ENCODE results near the gene AATK.
"Not testable (repeated sequence)": the region's sequence is repeated elsewhere in the genome, so short reads cannot be mapped to it uniquely, and the experiment has no call there.

AATK gene

DNA sequence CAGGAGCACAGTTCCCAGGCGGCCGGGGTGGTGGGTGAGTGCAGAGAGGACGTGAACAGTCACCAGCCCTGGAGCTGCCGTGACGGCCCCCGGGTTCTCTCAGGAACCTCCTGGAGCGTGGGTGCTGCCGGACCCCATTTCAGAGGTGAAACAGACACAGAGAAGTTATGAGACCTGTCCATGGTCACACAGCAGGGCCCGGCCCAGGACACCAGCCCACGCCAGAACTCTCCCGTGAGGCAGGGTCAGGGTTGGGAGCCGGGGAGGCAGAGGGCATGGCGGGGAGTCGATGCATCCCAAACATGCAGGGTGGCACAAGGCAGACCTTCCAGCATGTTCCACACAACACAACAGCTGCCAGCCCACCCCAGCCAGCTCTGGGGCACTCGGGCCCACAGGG lies 4.5 kb downstream of the AATK start:
- no peak for FAIRE-seq

DNA sequence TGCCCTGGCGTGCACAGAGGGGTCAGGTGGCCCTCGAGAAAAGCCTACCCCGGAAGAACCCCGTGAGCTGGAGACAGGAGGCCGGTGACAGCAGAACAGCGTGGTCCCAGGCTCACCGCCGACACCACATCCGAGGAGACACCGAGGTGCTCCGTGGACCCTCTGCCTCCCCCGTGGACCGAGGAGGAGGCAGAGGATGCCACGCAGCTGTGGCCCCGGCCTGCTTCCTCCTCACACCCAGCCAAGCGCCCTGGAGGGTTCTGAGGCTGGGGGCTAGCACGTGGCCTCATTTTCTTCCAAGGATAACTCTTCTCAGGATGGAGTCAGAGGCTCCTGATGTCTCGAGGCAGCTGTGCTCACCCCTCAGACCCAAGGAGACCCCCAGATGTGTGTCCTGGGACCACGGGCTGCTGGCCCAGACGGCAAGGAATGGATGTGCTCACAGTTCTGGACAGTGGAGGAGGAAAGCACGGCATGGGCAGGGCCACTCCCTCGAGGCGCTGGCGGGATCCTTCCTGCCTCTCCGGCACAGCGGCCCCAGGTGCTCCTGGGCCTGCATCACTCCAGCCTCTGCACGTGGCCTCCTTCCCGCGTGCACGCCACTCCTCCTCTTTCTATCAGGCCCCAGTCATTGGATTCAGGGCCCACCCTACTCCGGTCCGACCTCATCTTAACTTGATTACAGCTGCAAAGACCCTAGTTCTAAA lies 5.1 kb downstream of the AATK start:
- no peak for FAIRE-seq

DNA sequence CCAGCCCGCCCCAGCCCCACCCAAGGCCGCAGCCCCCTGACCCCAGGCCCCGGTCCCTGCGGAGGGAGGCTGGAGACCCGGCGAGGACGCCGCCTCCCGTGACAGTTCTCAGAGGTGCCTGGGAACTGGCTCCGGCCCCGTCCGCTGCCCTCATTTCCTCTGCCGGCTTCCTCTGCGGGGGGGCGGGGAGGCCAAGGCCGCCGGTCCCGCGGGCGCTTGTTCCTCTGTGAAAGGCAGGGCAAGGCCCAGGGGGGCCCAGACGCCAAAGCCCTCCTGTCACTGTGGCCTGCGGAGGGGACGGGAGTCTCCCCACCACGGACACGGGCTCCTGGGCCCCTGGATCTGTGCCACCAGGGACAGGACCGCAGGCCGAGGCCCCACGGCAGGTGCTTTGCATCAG lies 5.7 kb downstream of the AATK start:
- FAIRE-seq = no peak

DNA sequence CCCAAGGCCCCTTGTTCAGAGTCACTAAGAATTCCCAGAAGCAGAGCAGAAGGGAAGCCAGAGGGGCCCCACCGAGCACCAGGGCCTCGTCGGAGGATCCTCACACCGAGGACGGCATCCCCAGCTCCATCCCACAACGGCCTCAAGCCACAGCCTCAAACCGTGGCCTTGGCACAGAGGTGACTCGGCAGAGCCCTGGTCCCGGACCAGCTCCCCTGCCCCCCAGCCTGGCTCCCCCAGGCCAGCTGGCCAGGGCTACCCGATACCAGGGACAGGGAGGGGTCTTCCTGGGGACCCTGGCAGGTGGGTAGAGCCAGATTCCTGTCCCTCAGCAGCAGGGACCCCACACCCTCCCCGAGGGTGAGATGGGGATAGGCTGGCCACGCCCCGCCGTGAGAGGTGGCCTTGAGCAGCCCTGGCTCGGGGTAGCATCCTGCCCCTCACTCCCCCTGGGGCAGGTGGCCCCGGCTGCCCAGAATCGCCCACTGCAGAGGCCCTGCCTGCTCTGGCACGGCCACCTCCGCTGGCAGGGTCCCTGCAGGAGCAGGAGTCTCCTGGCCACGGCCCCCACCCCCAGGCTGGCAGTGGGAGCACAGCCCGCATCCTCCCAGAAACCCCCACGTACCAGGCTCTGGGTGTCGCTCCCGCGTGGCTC lies 6.3 kb downstream of the AATK start:
- no peak for FAIRE-seq

DNA sequence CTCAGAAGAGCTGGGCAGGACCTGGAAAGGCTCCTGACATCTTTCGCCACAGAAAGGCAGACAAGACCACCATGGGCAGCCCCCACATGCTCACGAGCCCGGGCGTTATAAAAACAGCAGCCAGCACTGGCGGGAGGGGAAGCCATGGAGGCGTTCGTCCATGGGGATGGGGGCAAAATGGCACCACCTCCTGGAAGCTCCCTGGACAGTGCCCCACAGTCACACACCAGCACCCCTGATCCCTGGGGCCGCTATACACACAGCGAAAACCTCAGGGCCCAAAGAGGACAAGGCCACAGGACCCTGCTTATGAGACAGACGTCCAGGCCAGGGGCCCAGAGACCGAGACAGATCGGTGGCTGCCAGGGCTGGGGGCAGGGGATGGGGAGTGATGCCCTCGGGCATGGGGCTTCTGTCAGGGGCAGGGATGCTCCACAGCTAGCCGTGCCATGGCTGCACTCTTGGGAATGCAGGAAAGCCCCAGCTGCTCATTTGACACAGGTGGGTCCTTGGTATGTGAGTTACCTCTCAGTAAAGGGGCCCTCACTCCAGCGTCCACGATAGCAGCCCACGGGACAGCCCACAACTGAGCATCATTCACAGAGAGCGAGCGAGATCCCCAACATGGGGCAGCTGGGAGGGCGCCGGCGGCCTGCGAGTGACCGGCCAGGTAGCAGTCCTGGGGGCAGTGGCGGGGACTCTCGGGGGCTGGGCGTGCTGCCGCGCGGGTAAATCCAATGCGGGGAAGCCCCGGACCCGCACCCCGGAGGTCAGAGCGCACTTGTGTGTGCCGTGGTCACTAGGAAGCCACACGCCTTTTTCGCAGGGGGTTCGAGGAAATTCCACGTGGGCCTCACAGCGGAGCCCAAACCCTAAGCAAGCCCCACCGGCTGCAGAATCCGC lies 7.1 kb downstream of the AATK start:
- FAIRE-seq = no peak

DNA sequence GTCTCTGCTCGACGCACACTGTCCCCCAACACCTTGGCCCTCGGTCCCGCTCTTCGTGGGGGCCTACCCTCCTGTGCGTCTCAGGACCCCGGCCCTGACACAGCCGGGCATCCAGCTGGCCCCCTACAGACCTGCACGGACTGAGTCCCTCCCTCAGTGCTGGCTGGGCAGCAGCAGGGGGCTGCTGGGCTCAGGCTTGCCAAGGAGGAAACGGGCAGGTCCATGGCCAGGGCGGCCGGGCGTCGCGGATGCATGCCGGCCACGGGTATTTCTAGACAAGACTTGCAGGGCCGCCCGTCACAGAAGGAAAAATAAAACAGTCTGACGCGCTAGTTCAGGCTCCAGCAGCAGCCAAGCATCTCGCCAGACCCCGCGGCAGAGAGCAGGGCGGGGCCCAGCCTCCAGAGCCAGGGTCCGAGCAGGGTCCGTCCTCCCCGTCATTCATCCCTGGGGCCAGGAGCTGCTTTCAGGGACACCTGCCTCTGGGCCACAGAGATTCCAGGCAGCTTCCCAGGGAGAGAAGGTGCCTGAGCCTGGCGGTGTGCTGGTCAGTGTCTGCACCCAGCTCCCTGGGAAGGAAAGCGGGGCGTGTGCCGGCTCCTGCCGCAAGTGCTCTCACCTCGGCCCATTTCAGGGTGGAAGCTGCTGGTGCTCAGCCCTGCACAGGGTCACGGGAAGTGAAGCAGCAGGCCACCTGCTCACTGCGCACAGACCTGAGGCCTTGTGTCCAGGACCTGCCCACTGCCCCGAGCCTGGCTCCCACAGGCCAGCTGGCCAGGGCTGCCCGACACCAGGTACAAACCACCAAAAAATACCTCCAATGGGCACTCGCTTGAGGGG lies 8.0 kb downstream of the AATK start:
- FAIRE-seq = no peak

DNA sequence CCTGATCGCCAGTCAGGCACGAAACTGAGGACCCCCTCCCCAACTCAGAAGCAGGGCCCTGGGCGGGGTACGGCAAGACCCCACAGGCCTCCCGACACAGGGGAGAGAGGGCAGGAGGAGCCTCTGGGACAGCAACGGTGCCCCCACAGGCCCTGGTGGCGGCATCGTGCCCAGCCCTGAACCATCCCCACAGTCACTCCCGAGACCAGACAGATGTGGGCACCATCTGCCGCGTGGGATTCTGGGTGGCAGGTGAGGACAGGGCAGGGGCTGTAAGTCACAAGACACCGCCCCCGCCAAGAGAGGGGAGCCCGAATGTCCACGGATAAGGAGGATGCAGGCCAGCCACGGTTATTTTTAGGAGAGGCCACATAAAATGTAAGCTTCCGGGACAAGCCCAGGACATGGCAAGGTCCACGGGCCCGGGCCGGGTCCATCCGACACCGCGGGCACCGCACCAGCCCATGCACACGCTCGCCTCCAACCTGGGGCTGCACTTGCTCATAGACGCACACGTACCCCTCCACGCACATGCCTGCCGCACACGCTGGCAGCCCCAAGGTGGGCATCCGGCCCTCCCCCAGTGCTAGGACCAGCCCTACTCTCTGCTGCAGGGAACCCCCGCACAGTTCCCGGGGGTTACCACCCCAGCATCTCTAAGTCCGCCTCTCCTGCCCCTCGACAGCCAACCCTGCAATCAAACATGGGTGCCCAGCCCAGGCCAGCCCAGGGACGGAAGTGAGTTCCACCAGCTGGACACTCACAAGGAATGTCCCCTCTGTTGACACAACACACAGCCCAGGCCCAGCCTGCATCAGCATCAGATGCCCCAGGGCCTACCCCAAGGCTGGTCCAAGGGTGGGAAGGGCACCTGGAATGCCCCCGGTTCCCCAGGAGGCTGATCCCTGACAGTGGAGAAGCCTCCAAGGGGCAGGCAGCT lies 8.9 kb downstream of the AATK start:
- FAIRE-seq = no peak

DNA sequence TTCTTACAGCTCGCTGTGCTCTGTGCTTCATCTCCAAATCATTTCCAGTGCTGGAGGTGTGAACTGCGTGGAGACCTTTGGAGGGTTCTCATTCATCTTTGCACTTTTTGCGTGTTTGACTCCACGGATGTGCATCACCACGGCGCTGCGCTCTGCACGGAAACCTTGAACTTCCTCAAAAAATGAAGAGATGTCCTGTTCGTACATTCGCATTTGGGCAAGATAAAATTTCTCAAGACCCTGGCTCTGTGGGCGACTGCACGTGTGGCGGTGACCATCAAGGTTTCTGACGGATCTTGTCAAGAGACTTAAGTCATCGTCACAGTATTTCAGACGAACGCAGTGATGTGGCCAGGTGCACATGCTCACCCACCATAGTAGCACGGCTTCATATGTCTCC lies 11.1 kb downstream of the AATK start:
- FAIRE-seq = no peak

DNA sequence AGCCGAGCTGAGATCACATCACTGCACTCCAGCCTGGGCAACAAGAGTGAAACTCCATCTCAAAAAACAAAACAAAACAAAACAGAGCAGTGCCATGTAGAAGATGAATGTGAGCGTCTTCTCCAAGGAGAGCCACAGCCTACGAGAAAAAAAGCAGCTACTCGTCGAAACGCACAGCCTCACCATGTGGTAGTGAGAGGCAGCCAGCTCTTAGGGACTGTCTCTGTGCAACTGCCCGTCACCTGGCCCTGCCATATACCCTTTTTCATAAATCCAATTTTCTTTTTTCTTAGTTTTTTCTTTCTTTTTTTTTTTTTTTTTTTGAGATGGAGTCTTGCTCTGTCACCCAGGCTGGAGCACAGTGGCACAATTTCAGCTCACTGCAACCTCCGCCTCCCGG lies 12.0 kb downstream of the AATK start:
- FAIRE-seq = not testable (repeated sequence)

DNA sequence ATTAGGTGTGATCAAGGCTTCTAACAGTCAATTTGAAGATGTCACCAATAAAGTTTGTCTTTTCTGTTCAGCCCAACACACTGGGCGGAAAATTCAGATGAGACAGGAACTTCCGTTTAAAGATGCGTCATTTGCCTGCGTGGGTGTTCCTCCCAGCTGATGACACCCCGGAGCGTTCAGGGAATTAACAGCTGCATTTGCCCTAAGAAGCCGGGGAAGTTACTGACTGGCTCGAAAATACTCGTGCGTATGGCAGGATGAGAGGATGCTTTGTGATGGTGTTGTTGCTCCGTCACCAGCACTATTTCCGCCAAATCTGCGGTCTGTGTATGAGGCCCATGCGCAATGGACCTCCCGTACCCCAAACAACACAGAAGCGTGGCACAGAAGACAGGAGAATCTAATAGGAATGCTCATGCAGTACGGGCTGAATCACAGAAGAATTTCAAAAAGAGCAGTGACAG lies 12.6 kb downstream of the AATK start:
- no peak for FAIRE-seq

DNA sequence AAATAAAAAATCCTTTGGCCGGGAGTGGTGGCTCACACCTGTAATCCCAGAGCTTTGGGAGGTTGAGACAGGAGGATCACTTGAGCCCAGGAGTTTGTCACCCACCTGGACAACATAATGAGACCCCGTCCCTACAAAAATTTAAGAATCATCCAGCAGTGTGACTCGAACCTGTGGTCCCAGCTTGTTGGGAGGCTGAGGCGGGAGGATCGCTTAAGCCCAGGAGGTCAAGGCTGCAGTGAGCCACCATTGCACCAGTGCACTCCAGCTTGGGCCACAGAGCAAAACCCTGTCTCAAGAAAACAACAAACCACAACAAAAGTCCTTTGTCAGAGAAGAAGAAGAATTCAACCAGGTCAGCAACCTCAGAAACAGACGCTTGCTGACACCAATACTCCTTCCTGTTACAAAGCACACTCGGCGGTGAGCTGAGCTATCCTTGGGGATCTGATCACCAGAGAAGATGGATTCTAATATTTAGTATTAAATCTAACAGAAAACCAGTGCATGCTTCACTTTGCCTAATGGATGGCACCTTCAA lies 13.7 kb downstream of the AATK start:
- no peak for FAIRE-seq

DNA sequence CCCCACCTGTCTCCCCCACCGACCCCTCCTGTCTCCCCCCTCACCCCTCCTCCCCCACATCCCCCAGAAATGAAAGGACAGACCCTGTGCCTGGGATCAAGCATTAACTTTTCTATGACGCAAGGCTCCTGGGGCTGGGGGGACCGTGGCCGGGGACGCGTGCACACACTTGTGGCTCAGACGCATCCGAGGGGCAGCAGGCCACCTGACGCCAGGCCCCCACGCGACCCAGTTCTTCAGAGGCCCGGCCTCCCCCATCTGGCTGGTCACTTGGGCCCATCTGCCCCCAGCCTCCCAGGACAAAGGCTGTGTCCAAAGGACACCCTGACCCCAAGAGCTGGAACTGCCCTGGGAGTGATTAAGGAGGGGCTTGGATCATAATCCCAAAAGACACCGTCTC lies 14.7 kb downstream of the AATK start:
- no peak for FAIRE-seq

DNA sequence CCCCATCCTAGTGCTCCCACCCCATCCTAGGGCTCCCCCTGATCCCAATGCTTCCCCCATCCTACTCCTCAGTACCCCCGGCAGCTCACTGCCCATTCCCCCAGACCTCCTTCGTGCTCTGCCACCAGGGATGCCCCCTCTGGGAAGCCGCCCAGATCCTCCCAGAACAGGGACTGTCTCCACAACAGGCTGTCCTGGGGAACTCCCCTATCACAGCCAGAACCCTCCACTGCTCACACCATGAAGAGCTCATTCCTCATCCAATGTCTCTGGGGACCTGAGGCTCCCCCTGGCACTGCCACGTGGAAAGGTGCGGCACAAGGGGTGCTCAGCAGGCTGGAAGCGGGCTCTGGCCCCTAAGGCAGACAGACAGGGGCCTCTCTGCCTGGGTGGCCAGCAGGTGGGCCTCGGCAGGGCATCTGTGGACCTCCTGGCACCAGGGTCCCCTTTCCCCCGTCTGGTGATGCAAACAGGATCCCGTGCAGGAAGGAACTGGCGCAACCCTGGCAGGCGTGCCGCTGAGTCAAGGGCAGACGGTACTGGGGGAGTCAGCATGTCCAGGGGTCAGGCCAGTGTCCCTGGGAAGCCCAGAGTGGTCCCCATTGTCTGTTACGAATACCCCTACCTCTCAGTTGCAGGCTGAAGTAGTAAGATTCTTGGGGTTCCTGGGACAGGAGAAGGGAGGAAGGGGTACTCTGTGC lies 15.5 kb downstream of the AATK start:
- FAIRE-seq = no peak

DNA sequence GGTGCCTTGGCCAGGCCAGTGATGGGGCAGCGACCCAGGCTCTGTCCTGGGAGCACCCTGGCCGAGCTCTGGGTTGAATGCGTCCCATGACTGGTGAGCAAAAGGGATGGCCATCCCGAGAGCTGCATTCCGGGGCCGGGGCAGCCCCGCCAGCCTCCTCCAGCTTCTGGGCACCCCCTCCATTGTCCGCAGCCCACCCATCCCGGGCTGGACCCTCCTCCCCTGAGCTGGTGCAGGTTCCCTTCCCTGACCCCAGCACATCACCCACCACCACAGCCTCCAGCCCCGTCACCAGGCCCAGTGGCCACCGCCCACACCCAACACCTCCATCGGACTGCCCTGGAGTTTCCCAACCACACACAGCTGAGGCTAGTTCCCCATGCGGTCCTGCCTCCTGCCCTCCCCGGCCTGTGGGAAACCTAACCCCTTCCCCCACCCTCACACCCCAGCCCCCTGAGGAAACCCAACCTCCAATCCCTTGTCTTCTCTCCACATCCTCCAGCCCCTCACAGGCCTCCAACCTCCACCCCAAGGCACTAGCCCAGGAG lies 17.0 kb downstream of the AATK start:
- no peak for FAIRE-seq

DNA sequence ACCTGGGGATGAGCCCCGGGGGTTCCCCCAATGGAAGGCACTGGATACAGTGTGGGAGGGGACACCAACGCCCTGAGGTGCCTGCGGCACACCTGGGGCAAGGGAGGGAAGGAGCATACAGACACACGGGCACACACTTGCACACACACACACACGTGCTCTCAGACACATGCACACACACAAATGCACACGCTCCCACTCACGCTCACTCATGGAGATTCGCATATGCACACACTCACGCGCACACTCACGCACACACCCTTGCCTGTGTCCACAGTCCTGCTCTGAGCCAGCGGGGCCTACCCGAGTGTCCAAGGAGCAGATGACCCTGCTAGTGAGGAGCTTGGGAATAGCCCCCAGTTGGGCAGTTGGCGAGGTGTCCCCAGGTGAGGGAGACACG lies 17.4 kb downstream of the AATK start:
- FAIRE-seq = no peak

DNA sequence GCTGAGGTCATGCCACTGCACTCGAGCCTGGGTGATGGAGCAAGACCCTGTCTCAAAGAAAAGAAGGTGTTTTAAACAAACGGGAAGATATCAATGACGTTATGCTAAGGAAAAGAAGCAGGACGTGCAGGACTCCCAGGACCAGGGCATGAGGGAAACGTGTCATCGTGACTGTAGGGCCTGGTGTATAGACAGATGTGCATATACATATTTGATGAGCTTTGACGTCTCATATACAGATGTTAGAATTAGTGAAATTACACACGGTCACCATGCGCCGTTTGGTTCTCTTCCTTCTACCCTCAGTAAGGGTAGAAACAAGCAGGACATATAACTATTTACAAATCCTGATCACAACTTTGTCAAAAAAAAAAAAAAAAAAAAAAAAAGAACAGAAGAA lies 18.3 kb downstream of the AATK start:
- FAIRE-seq = no peak

DNA sequence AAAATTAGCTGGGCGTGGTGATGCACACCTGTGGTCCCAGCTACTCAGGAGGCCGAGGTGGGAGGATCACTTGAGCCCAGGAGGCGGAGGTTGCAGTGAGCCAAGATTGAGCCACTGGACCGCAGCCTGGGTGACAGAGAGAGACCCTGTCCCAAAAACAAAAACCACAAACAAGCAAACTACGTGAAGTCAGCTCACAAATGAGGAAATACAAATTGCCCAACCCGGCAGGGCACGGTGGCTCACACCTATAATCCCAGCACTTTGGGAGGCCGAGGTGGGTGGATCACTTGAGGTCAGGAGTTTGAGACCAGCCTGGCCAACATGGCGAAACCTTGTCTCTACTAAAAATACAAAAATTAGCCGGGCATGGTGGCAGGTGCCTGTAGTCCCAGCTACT lies 19.8 kb downstream of the AATK start:
- not testable (repeated sequence) for FAIRE-seq

DNA sequence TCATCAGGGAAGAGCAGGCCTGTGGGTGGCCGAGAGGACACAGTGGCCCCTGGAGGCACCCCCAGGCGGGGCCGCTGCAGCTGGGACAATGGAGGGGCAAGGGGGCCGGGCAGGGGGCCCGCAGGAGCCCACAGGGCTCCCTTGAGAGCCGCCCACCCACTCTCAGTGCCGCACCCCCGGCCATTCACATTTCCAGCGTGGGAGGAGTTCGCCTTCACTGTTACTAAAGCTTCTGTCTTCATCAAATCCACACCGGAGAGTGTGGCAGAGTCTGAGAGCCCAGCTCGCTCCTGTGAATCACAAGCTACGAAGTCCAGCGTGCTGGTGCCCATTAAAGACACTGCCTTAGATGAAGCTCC lies 21.6 kb downstream of the AATK start:
- no peak for FAIRE-seq

DNA sequence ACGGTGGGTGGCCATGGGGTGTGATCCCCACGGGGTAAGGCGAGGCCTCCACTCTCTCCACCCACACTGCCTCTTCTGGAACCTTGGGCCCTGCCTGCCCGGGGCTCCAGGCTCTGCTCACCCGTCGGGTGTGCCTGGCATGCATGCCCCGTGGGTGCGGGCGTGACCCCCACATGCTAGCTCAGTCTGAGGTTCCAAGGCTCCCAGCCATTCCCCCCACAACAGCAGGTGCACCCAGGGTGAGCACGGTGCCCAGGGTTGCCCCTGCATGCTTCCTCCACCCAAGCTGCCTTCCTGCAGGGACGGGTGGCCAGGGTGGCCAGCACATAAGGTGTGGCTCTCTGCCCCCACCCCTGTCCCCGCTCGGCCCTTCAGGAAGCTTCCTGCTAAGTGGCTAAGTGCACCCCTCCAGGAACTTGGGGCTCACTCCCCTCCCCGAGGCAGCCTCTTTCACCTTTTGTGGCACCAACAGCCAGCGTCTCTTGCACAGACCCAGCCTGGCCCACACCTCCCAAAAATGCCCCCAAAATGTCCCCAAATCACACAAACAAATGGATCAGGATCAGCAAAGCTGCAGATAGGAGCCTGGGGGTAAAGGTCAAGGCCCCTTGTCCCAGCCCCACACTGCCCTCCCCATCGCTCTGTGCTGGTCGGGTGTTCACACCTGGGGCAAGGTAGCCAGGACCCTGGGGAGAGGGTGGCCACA lies 22.2 kb downstream of the AATK start:
- no peak for FAIRE-seq

DNA sequence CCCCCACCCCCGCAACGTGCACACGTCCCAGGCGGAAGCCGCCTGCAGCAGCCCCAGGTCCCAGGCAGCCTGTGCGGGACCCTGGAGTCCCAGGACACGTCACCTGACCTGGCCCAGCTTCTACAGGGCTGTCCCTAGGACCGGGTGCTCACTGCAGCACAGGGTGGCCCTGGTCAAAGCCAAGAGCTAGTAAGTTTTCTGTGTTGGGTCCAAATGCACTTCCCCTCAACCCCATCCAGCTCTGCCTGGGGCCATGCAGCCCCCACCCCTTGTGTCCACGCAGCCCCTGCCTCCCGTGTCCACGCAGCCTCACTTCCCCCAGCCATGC lies 22.9 kb downstream of the AATK start:
- FAIRE-seq = no peak
